ENCODE data around the gene PRKCG.

DNA sequence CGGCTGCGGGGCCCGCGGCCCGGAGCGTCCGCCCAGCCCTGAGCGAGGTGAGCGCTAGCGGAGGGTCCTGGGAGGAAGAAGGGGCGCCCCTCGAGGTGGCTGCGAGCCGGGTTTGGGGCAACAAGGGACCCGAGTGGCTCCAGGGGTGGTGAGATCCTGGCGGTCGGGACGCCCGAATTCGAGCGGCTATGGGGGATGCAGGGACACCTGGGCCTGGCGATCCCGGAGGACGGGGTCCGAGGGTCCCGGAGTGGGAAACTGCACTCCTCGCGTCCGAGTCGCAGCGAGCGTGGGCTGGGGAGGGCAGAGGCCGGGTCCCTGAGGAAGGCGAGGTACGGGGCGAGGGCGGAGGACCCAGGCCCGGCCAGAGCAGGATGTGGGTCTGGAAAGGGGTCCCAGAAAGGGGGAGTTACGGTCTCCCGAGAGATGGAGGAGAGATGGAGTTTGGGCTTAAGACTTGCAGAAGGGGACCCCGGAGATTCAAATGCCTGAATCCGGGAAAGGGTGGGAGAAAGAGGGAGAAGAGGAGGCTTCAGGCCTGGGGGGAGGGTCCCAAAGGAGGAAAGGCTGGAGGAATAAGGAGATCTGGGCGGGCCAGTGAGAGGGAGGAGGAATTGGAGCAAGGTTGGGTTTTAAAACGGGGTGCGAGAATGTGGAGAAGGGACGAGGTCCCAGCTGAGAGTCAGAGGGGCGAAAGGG, 27.6 kb downstream of the PRKCG start:
- TF ChIP-seq, protein P1, sequence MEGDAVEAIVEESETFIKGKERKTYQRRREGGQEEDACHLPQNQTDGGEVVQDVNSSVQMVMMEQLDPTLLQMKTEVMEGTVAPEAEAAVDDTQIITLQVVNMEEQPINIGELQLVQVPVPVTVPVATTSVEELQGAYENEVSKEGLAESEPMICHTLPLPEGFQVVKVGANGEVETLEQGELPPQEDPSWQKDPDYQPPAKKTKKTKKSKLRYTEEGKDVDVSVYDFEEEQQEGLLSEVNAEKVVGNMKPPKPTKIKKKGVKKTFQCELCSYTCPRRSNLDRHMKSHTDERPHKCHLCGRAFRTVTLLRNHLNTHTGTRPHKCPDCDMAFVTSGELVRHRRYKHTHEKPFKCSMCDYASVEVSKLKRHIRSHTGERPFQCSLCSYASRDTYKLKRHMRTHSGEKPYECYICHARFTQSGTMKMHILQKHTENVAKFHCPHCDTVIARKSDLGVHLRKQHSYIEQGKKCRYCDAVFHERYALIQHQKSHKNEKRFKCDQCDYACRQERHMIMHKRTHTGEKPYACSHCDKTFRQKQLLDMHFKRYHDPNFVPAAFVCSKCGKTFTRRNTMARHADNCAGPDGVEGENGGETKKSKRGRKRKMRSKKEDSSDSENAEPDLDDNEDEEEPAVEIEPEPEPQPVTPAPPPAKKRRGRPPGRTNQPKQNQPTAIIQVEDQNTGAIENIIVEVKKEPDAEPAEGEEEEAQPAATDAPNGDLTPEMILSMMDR (conservative IDR thresholded peaks at IDR 0.05) = no peak
- TF ChIP-seq EZH2 (IDR thresholded peaks at IDR 0.05; ENCODE audit: low read depth) = no peak
